NCI-H524 treated with DMSO at 0.1 percent for 48 hours (cell line): ENCODE measurements around the gene IRF2BP1.

Experiments
- DNase-seq: peaks from one replicate; lab custom pipeline; 2025; lab: John Stamatoyannopoulos, UW

The IRF2BP1 gene

DNA sequence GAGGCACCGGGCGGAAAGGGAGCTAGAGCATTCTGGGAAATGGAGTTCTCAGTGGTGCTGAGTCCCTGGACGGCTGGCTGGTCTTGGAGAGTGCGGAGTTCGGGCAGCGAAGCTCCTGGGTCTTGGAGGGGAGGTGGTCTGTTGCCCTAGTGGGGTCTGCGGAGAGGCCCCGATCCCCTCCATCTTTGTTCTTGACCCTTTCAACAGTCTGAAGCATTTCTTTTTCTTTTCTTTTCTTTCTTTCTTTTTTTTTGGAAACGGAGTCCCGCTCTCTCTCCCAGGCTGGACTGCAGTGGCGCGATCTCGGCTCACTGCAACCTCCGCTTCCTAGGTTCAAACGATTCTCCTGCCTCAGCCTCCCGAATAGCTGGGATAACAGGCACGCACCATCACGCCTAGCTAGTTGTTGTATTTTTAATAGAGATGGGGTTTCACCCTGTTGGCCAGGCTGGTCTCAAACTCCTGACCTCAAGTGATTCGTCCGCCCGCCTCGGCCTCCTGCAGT is 22.6 kb downstream of the IRF2BP1 start:
- no peak for DNase-seq

DNA sequence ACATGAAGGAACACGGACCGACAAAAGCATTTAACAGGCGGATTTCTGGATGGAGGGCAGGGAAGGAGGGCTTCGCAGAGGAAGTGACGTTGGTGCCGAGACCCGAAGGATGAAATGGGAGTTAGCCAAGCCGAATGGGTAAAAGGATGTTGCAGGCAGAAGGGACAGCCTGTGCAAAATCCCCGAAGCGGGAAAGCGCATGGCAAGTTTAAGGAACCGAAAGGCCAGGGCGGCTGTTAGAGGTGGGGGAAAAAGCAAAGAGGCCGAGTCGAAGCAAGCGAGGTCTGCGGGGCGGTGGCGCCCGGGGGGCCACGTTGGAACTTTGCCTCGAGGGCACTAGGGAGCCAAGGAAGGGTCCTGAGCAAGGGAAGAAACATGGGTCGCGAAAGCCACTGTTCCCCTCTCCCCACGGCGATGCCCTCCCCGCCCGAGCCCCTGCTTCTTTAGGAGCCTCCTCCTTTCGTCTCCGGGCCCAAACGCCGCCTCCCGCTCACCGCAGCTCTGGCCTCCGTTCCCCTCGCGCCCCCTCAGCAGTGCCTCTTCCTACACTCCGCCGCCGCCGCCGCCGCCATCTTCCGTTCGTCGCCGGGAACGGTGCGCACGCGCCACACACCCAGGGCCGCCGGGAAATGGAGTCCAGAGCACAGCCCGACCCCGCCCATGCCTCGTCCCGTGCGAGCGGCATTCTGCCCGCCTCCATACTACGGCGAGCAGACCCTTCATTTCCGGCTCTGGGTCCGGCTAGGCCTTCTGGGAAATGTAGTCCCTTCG is 23.2 kb downstream of the IRF2BP1 start, which contains the start of gene SYMPK:
Gene SYMPK, minus strand, starts transcription at position 584 of the 771 bp plus-strand sequence. CDS start 8,652 bp downstream, outside the sequence.
- DNase-seq: peak; percentile 84

DNA sequence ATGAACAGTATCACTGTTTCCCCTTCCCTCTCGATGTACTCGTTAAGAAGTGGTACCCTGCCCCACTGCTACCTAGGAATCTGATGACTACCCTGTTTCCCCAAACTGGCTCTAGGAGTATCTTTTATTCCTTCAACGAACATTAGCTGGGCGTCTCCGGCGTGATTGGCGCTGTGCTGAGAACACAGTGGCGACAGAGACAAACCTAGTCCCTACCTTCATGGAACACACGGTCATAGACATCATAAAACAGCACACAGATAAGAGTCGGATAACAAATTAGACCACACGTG is 23.7 kb downstream of the IRF2BP1 start:
- no peak for DNase-seq

DNA sequence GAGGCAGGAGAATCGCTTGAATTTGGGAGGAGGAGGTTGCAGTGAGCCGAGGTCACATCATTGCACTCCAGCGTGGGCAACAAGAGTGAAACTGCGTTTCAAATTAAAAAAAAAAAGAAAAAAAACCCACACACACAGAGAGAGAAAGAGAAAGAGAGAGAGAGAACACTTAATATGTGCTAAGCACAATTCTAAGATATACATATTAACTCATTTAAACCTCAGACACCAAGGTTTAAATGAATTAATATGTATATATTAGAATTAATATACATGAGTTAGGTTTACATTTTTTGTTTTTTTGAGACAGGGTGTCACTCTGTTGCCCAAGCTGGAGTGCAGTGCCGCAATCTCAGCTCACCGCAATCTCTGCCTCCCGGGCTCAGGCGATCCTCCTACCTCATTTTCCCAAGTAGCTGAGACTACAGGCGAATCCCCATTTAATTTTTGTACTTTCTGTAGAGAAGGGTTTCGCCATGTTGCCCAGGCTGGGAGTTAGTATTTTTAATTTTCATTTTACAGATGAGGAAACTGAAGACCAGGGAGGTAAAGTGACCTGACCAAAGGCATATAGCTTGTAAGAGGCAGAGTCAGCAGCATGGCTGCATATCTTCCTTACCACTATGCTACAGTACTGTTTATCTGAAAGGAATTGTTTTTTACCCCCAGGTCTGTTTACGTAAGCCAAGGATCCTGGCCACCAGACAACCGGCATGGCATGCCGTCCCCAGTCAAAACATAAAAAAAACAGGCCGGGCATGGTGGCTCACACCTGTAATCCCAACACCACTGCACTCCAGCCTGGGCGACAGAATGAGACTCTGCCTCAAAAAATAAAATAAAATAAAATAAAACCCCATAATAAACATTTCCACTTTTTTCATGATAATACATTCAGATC is 25.3 kb downstream of the IRF2BP1 start:
- DNase-seq: no peak

DNA sequence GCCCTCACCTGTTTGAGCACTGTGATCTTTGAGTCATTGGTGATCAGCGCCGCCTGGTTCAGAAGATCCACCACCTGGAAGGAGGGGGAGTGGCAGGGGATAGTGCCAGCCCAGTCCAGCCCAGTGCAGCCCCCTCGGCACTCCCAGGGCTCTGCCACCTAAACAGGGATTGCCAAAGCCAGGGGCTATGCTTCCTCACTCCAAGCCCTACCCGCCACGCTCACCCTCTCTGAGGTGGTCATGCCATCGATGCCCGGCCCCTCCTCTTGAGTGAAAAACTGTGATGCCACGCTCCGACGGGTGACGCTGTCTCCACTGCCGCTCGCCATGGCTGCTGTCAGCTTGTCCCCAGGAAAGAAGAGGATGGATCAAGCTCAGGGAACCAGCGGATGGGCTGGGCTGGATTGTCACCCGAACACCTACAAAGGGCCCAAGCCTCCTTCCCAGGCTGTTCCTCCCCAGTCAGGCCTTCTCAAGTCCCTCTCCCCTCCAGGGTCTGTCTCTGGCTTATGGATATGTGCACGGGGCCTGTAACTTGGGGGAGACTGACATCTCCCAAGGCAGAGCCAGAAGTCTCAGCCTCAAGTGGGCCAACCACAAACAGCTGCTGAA is 31.7 kb downstream of the IRF2BP1 start:
- no peak for DNase-seq

DNA sequence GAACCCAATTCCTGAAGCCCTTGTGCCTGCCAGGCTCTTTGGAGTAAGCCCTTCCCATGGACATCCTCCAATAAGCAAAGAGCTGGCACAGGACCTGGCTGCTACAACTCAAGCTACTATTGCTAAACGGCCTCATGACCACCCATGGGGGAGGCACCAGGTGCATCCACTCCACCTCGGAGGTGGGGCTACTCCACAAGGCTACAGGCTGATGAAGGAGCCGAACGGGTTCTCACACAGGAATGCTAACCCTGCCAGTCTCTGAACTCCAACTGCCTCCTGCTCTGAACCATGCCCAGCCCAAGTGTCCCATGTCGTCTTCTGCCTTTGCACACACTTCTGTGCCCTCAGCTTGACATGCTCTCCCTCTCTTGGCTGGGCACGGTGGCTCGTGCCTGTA is 33.0 kb downstream of the IRF2BP1 start:
- no peak for DNase-seq

DNA sequence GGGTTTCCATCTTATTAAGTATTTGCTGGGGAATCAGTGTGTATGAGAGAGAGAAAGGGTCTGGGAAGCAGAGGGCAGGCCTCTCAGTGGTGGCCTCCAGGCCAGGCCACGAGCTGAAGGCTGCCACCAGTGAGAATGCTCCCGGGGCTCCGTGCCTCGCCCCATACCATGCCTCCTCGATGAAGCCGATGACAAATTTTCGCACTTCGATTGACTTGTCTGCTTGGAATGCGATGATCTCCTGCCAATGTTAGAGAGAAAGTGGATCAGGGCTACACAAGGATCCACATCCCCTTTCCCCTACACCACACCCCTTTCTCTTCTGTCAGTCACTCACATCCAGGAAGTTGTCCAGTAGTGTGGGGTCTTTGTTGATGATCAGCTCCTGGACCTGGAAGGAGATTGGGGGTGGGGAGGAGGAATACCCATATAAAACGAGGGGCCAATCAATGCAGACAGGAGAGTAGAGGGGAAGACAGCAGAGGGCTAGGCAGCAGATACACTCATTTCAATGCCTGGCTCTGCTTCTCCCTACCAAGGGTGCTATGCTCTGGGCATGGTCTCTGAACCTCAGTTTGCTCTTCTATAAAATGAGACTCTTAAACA is 33.7 kb downstream of the IRF2BP1 start:
- no peak for DNase-seq

DNA sequence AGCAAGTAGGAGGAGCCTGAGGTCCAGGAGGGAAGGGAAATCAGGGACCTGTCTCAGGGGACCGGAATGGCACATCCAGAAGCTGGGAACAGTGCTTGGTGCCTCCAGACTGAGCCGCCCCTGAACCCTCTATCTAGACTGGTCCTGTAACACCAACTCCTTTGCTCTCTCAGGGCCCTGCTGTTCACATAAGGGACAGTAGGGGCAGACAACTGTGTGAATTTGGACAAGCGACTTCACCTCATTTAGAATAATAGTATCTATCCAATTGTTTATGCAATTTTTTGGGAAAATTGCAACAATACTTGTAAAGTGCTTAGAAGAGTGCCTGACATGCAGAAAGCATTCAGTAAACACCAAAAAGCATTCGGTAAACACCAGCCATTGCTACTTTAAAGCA is 37.0 kb downstream of the IRF2BP1 start:
- no peak for DNase-seq

DNA sequence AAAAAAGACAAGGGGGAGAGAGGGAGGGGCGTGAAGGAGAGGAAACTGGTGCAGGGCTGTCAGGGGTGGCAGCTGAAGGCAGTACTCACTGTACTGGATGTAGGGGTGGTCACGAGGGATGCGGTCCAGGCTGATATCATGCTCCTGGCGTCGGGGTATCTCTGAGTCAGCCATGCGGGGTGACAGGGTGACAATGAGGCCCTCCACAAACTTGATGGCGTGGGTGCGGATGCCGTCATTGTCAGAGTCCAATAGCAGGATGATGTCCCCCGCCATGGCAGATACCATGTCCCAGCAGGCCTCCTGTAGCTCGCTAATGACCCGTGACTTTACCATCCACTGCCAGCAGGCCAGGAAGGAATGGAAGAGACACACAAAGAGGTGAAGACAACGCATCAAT is 38.3 kb downstream of the IRF2BP1 start:
- DNase-seq: no peak

DNA sequence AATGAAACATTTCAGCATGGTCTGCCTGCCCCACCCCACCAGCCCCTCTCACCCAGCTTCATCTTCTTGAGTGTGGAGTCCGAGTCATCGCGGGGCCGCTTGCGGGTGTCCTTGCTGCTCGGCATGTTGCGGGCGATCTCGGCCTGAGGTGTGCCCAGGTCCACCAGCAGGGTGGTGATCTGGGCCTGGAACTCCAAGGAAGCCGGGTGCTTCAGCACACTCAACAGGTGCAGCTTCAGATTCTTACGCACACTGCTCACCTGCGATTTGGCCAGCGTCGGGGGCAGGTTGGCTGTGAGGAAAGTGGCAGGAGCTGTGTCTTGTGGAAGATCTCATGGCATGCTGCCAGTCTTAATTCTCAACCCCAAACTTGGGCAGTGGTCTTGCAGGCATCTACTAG is 43.7 kb downstream of the IRF2BP1 start:
- no peak for DNase-seq

DNA sequence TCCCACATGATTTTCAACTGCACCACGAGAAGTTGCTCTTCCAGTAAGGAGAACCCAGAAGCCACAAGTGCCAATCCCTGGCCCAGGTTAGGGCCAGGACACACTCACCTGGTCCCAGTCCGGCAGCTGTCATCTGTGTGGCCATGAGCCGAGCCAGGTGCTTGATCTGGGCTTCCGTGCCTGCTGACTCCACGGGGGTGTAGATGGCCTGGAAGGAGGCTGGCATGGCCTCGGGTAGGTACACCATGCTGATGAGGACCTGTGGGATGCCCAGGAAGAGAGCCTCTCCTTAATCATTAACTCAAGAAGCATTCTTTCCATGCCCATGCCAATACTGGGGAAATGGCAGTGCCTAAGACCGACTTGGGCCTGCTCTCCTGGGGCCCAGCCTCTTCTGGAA is 51.0 kb downstream of the IRF2BP1 start:
- no peak for DNase-seq
